Nephron progenitor cell (in vitro differentiated cells): ENCODE results near the gene JARID2.

Experiments used
- DNase-seq: peaks from one replicate; pipeline ENCODE4 v3.0.0; 2021
- H3K27ac Mint-ChIP-seq: 2 replicates; pipeline ENCODE4 v1.8.0; 2021; ENCODE audit warnings: mild to moderate bottlenecking, moderate library complexity, mixed read lengths
- H3K27me3 Mint-ChIP-seq: 2 replicates; pipeline ENCODE4 v1.8.0; 2021; ENCODE audit warnings: mild to moderate bottlenecking, low read depth, mixed read lengths; ENCODE audit not compliant: poor library complexity
- H3K36me3 Mint-ChIP-seq: 2 replicates; pipeline ENCODE4 v1.8.0; 2021; ENCODE audit warnings: low read depth, mixed read lengths
- H3K4me1 Mint-ChIP-seq: 2 replicates; pipeline ENCODE4 v1.8.0; 2021; ENCODE audit warnings: mixed read lengths
- H3K4me3 Mint-ChIP-seq: 2 replicates; pipeline ENCODE4 v1.8.0; 2021; ENCODE audit warnings: mild to moderate bottlenecking, moderate library complexity, mixed read lengths
- H3K9me3 Mint-ChIP-seq: 2 replicates; pipeline ENCODE4 v1.8.0; 2021; ENCODE audit warnings: mild to moderate bottlenecking, moderate library complexity, mixed read lengths
- TF ChIP-seq, protein P1 (sequence below): fragments of 200-600 bp; sonication (generic); IDR thresholded peaks from 2 replicates; pipeline ENCODE4 v1.5.0; 2021; ENCODE audit warnings: antibody characterized with exemption

The JARID2 gene

DNA sequence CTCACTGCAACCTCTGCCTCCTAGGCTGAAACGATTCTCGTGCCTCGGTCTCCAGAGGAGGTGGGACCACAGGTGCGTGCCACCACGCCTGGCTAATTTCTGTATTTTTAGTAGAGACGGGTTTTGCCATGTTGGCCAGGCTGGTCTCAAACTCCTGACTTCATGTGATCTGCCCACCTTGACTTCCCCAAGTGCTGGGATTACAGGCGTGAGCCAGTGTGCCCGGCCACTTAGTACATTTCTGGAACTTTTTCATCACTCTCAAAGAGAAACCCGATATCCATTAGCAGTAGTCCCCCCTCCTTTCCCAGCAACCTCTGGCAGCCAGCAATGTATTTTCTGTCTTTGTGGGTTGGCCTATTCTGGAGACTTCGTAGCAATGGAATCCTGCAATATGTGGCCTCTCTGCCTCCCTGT lies 109.8 kb downstream of the JARID2 start:
- Mint-ChIP-seq H3K27me3 (no peaks in the 10 kb centered on the region), H3K4me3 (peak overlapping the region; percentile 21)

GRCh38 chr6:15356179-15356578 lies 110.3 kb downstream of the JARID2 start:
- TF ChIP-seq, protein P1, sequence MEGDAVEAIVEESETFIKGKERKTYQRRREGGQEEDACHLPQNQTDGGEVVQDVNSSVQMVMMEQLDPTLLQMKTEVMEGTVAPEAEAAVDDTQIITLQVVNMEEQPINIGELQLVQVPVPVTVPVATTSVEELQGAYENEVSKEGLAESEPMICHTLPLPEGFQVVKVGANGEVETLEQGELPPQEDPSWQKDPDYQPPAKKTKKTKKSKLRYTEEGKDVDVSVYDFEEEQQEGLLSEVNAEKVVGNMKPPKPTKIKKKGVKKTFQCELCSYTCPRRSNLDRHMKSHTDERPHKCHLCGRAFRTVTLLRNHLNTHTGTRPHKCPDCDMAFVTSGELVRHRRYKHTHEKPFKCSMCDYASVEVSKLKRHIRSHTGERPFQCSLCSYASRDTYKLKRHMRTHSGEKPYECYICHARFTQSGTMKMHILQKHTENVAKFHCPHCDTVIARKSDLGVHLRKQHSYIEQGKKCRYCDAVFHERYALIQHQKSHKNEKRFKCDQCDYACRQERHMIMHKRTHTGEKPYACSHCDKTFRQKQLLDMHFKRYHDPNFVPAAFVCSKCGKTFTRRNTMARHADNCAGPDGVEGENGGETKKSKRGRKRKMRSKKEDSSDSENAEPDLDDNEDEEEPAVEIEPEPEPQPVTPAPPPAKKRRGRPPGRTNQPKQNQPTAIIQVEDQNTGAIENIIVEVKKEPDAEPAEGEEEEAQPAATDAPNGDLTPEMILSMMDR = no peak
- H3K36me3 Mint-ChIP-seq = peaks cover 8% of the 10 kb centered on the region
- H3K27me3 Mint-ChIP-seq = no peaks in the 10 kb centered on the region
- H3K4me3 Mint-ChIP-seq = no peak overlapping the region
- H3K4me1 Mint-ChIP-seq = peaks cover 34% of the 10 kb centered on the region
- no peak overlapping the region for H3K27ac Mint-ChIP-seq
- no peak for DNase-seq
- no peaks in the 10 kb centered on the region for H3K9me3 Mint-ChIP-seq

More for the DNA sequence above, 109.8 kb downstream of the JARID2 start:
- Mint-ChIP-seq H3K4me1 (peaks cover 35% of the 10 kb centered on the region), H3K36me3 (peaks cover 8% of the 10 kb centered on the region), H3K9me3 (no peaks in the 10 kb centered on the region), H3K27ac (peak overlapping the region; percentile 82)
- DNase-seq = no peak
- TF ChIP-seq, protein P1 = no peak

DNA sequence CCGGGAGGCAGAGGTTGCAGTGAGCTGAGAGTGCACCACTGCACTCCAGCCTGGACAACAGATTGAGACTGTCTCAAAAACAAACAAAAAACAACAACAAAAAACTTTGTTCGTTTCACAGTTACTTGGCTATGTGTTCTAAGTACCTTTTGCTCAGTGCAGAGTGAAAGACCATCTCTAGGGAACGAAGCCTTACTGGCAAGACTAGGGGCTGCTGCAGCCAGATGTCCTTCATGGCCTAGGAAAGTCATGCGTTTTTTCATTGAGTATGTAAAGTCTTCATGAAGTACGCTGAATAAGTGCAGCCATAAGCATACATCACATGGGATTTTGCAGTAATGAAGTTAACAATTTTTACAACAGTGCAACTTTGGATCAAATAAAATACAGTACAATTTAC lies 111.1 kb downstream of the JARID2 start:
- DNase-seq = no peak
- Mint-ChIP-seq H3K27me3 (no peaks in the 10 kb centered on the region), H3K27ac (peak overlapping the region; percentile 67), H3K9me3 (no peaks in the 10 kb centered on the region), H3K36me3 (peaks cover 8% of the 10 kb centered on the region), H3K4me3 (peak overlapping the region; percentile 49), H3K4me1 (peaks cover 27% of the 10 kb centered on the region)
- TF ChIP-seq, protein P1 = no peak

DNA sequence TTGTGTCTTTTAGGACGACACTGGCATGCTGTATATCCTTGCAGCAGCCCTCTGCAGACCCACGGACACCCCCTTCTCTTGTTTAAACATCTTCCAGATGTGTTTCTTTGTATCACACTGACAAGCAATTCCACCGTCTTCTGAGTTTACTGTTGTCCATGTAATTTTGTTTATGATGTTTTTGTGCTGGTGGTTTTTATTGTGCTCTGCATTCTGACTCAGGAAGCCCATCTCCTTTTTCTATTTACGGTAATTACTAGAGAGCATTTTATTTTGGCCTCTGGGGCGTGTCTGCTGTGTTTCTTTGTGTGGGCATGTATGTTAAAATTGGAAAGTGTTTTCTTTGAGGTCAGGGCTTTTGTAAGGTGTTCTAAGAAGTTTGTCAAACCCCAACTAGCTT lies 111.9 kb downstream of the JARID2 start:
- peaks cover 18% of the 10 kb centered on the region for H3K4me1 Mint-ChIP-seq
- DNase-seq = no peak
- TF ChIP-seq, protein P1 = no peak
- peak overlapping the region; percentile 67 for H3K27ac Mint-ChIP-seq
- peaks cover 8% of the 10 kb centered on the region for H3K36me3 Mint-ChIP-seq
- no peaks in the 10 kb centered on the region for H3K27me3 Mint-ChIP-seq
- peak overlapping the region; percentile 21 for H3K4me3 Mint-ChIP-seq
- no peaks in the 10 kb centered on the region for H3K9me3 Mint-ChIP-seq

- TF ChIP-seq, protein P1 = no peak
- Mint-ChIP-seq H3K9me3 (no peaks in the 10 kb centered on the region), H3K27me3 (no peaks in the 10 kb centered on the region), H3K36me3 (peaks cover 7% of the 10 kb centered on the region), H3K27ac (peak overlapping the region; percentile 95), H3K4me3 (peak overlapping the region; percentile 42), H3K4me1 (peaks cover 12% of the 10 kb centered on the region)
- DNase-seq = no peak
Measured at GRCh38 chr6:15358579-15359327, 112.9 kb downstream of the JARID2 start.

DNA sequence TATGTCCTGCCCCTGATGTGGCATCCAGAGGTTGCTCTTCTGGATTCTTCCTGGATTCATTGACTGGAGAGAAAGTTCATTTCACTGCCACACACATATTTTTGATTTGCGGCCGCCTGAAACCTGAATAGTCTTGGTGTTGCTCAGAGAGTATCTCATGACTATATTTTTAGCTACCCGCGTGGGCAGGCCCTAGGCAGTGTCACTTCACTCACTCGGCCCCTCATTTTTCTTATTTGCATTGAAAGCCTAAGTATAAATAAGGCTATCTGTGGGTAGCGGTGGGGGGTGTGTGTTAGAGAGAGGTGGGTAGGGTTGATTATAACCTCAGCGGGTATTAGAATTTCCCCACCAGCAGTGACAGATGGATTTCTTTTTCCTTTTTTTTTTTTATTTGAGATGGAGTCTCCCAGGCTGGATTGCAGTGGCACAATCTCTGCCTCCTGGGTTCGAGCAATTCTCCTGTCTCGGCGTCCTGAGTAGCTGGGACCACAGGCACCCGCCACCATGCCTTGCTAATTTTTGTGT lies 113.5 kb downstream of the JARID2 start:
- DNase-seq = no peak
- H3K9me3 Mint-ChIP-seq = no peaks in the 10 kb centered on the region
- peak overlapping the region; percentile 95 for H3K27ac Mint-ChIP-seq

More for the DNA sequence above, 113.5 kb downstream of the JARID2 start:
- H3K4me1 Mint-ChIP-seq = peaks cover 6% of the 10 kb centered on the region
- H3K36me3 Mint-ChIP-seq = peaks cover under 1% of the 10 kb centered on the region
- TF ChIP-seq, protein P1 = no peak
- no peaks in the 10 kb centered on the region for H3K27me3 Mint-ChIP-seq
- peak overlapping the region; percentile 32 for H3K4me3 Mint-ChIP-seq
